Skeletal muscle satellite cell (primary cell): Measurements from ENCODE around the gene SF1.

Source experiments
- H3K27me3 ChIP-seq: 2 replicates; pipeline ENCODE4 v1.7.0; 2013; ENCODE audit warnings: low read length; ENCODE audit not compliant: control insufficient read depth, insufficient read depth
- H3K36me3 ChIP-seq: 2 replicates; pipeline ENCODE4 v1.7.0; 2013; ENCODE audit warnings: mild to moderate bottlenecking, control low read depth, low read length; ENCODE audit not compliant: insufficient read depth
- H3K4me1 ChIP-seq: 2 replicates; pipeline ENCODE4 v1.7.0; 2013; ENCODE audit warnings: low read length; ENCODE audit not compliant: control insufficient read depth, insufficient read depth
- H3K4me2 ChIP-seq: 2 replicates; pipeline ENCODE4 v1.7.0; 2013; ENCODE audit warnings: mild to moderate bottlenecking, low read length
- H3K4me3 ChIP-seq: 2 replicates; pipeline ENCODE4 v1.7.0; 2013; ENCODE audit warnings: low read length
- H3K9ac ChIP-seq: 2 replicates; pipeline ENCODE4 v1.7.0; 2013; ENCODE audit warnings: mild to moderate bottlenecking, low read depth, low read length, moderate library complexity
- H3K9me3 ChIP-seq: replicated peaks from 2 replicates; pipeline ENCODE4 v1.7.0; 2013; ENCODE audit warnings: mild to moderate bottlenecking, control low read depth, low read length

The SF1 gene

GRCh38 chr11:64723117-64723906 is 55.0 kb downstream of the SF1 start, which contains the start of gene NRXN2:
Gene NRXN2, minus strand, starts transcription at chr11:64723197. Its CDS starts 9,498 bp downstream, at chr11:64713699.
- Histone ChIP-seq H3K9me3 (no peaks in the 10 kb centered on the region), H3K4me2 (peak within 1 kb of the TSS; percentile 99), H3K36me3 (no peaks in the 10 kb centered on the region), H3K4me3 (peak within 1 kb of the TSS; percentile 78), H3K9ac (peak within 1 kb of the TSS; percentile 83), H3K4me1 (peaks cover 3% of the 10 kb centered on the region), H3K27me3 (peaks cover 57% of the 10 kb centered on the region)

- Histone ChIP-seq H3K4me1 (peaks cover 3% of the 10 kb centered on the region), H3K4me3 (no peak overlapping the region), H3K4me2 (no peak overlapping the region), H3K9ac (no peak overlapping the region), H3K9me3 (no peaks in the 10 kb centered on the region), H3K36me3 (no peaks in the 10 kb centered on the region), H3K27me3 (peaks cover 59% of the 10 kb centered on the region)
Observed at GRCh38 chr11:64722141-64723065, 55.9 kb downstream of the SF1 start.

GRCh38 chr11:64721359-64721699 is 57.0 kb downstream of the SF1 start:
- H3K27me3 ChIP-seq, result peaks cover 55% of the 10 kb centered on the region
- H3K4me3 ChIP-seq, result no peak overlapping the region

GRCh38 chr11:64720640-64721358 is 57.5 kb downstream of the SF1 start:
- peaks cover 3% of the 10 kb centered on the region for H3K4me1 ChIP-seq
- H3K4me2 ChIP-seq, result no peak overlapping the region
- no peaks in the 10 kb centered on the region for H3K36me3 ChIP-seq
- H3K27me3 ChIP-seq, result peaks cover 55% of the 10 kb centered on the region
- no peak overlapping the region for H3K4me3 ChIP-seq
- H3K9ac ChIP-seq, result no peak overlapping the region
- no peaks in the 10 kb centered on the region for H3K9me3 ChIP-seq

More at GRCh38 chr11:64721359-64721699, 57.0 kb downstream of the SF1 start:
- Histone ChIP-seq H3K4me2 (no peak overlapping the region), H3K4me1 (peaks cover 3% of the 10 kb centered on the region), H3K9ac (no peak overlapping the region), H3K9me3 (no peaks in the 10 kb centered on the region), H3K36me3 (no peaks in the 10 kb centered on the region)

GRCh38 chr11:64720167-64720566 is 58.2 kb downstream of the SF1 start:
- Histone ChIP-seq H3K4me3 (no peak overlapping the region), H3K9ac (no peak overlapping the region), H3K36me3 (no peaks in the 10 kb centered on the region), H3K4me1 (peaks cover 3% of the 10 kb centered on the region), H3K27me3 (peaks cover 59% of the 10 kb centered on the region), H3K9me3 (no peaks in the 10 kb centered on the region), H3K4me2 (no peak overlapping the region)

- H3K9ac ChIP-seq, result no peak overlapping the region
- peaks cover 59% of the 10 kb centered on the region for H3K27me3 ChIP-seq
- H3K9me3 ChIP-seq, result no peaks in the 10 kb centered on the region
- H3K4me2 ChIP-seq, result no peak overlapping the region
- peaks cover 3% of the 10 kb centered on the region for H3K4me1 ChIP-seq
- no peaks in the 10 kb centered on the region for H3K36me3 ChIP-seq
- no peak overlapping the region for H3K4me3 ChIP-seq
Observed at GRCh38 chr11:64719406-64719805, 58.9 kb downstream of the SF1 start.

- H3K4me1 ChIP-seq, result peaks cover 3% of the 10 kb centered on the region
- H3K9me3 ChIP-seq, result no peaks in the 10 kb centered on the region
- no peak overlapping the region for H3K9ac ChIP-seq
- H3K4me2 ChIP-seq, result no peak overlapping the region
- H3K4me3 ChIP-seq, result no peak overlapping the region
- H3K36me3 ChIP-seq, result no peaks in the 10 kb centered on the region
- peaks cover 66% of the 10 kb centered on the region for H3K27me3 ChIP-seq
Observed at GRCh38 chr11:64718780-64719124, 59.6 kb downstream of the SF1 start.

GRCh38 chr11:64718084-64718779 is 60.1 kb downstream of the SF1 start:
- Histone ChIP-seq H3K9ac (no peak overlapping the region), H3K4me2 (no peak overlapping the region), H3K9me3 (no peaks in the 10 kb centered on the region), H3K4me1 (peaks cover 1% of the 10 kb centered on the region), H3K27me3 (peaks cover 67% of the 10 kb centered on the region), H3K4me3 (no peak overlapping the region), H3K36me3 (no peaks in the 10 kb centered on the region)

GRCh38 chr11:64717268-64717578 is 61.1 kb downstream of the SF1 start:
- Histone ChIP-seq H3K27me3 (peaks cover 69% of the 10 kb centered on the region), H3K4me1 (no peaks in the 10 kb centered on the region), H3K9ac (no peak overlapping the region), H3K4me3 (no peak overlapping the region), H3K4me2 (no peak overlapping the region), H3K9me3 (no peaks in the 10 kb centered on the region), H3K36me3 (no peaks in the 10 kb centered on the region)

GRCh38 chr11:64716473-64717267 is 61.7 kb downstream of the SF1 start:
- no peak overlapping the region for H3K9ac ChIP-seq
- H3K4me3 ChIP-seq, result no peak overlapping the region
- no peaks in the 10 kb centered on the region for H3K4me1 ChIP-seq
- no peaks in the 10 kb centered on the region for H3K36me3 ChIP-seq
- H3K4me2 ChIP-seq, result no peak overlapping the region
- no peaks in the 10 kb centered on the region for H3K9me3 ChIP-seq
- peaks cover 66% of the 10 kb centered on the region for H3K27me3 ChIP-seq
